ENCODE measurements around the gene ARL9.

The ARL9 gene

GRCh38 chr4:56531823-56532222 is 26.2 kb downstream of the ARL9 start:
- no peak for DNase-seq (ENCODE audit: low read depth in 2 of 2)

GRCh38 chr4:56532239-56532638 is 26.6 kb downstream of the ARL9 start:
- no peak for DNase-seq (ENCODE audit: low read depth in 2 of 2)

DNA sequence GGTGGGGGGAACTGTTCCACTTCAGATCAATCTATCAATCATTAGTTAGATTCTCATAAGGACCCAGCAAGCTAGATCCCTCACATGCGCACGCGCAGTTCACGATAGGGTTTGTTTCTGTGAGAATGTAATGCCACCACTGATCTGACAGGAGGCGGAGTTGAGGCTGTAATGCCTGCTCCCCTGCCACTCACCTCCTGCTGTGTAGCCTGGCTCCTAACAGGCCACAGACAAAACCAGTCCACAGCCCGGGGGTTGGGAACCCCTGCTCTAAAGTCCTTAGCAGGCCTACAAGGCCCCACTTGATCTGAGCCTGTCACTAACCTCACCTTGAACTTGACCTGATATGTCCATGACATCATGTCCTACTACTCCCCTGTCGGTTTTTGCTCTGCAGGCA is 30.3 kb downstream of the ARL9 start:
- DNase-seq (ENCODE audit: low read depth in 2 of 2): no peak

- no peak for DNase-seq (ENCODE audit: low read depth in 2 of 2)
These were observed 31.6 kb downstream of the ARL9 start for GRCh38 chr4:56537147-56537546.

DNA sequence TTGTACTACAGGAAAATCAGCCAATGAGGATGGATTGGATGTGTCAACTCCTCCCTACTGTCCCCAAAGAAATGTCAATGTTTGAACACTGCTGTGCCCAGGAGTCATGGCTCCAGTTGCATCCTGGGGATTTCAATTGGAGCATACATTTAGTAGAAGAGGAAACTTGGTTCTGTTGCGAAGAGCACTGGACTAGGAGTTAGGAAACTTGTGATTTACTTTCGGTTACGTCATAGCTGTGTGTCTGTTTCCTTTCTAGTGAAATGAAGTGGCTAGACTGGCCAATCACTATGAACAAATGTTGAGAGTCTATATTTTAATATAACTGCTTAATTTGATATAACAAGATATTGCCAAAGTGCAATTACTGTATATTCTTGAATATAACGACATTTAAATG is 35.2 kb downstream of the ARL9 start:
- DNase-seq (ENCODE audit: low read depth in 2 of 2): no peak

- DNase-seq (ENCODE audit: low read depth in 2 of 2): peak; percentile 65 to 74
These were observed 39.1 kb downstream of the ARL9 start for GRCh38 chr4:56544573-56545131.

DNA sequence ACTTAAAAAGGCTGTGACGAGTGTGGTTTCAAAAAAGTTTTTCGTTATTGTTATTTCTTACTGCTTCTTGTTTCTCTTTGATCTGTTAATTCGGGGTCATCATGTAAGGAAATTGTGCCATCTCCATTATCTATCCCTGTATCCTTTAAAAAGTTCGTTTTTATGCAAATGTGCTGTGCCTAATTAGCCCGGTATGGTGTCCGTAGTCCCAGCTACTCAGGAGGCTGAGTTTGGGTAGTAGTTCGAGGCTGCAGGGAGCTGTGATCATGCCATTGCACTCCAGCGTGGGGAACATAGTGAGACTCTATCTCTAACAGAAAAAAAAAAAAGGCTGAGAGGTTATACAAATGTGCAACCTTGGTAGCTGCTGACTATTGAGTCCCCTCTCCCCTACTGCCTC is 45.1 kb downstream of the ARL9 start:
- DNase-seq (ENCODE audit: low read depth in 2 of 2): no peak

DNA sequence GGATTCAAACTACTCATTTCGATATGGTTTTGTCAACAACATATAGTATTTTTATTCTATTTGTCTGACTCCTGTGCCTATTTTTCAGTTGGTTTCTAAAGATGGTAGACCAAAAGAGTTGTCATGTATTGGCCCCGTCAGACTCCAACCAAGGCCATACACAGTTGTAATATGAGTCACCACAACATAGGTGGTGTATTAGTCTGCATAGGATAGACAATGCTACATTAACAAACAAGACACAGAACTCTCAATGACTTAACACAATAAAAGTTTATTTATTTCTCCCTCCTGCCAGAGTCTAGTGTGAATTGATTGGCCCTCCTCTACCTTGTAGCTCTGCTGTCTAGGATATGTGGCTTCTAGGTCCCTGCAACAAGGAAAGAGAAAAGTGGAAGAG is 45.9 kb downstream of the ARL9 start:
- no peak for DNase-seq (ENCODE audit: low read depth in 2 of 2)

DNA sequence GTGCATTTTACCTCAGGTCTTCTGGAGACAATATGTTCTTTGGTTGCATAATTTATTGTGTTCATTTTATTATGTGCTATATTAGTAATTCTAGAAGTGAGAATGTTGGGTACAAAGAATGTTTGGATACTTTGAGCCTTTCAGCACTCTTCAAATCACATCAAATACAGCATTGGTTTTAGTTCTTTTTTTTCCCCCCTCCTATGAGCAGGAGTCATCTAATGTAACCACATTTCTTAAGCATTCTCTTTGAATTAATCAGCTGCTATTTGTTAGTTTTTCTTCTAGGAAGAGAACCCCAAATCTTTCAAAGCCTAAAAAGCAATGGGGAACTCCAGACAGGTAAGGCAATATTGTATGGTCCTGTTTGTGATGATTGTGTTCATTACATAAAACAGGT is 46.7 kb downstream of the ARL9 start:
- DNase-seq (ENCODE audit: low read depth in 2 of 2): no peak

DNA sequence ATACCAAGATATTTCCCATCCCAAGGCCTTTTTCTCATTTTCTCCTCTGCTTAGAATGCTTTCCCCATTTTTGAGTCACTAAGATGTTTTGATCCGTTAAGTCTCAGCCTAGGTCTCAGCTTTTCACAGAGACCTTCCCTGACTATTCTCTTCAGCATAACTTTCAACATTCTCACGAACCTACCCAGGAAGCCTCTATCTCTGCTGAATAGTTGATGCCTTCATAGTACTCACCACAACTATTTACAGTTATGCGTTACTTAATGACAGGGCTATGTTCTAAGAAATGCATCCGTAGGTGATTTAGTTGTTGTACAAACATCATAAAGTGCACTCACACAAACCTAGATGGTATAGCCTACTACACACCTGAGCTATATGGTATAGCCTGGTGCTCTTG is 64.5 kb downstream of the ARL9 start:
- DNase-seq (ENCODE audit: low read depth in 2 of 2): no peak
